IPS-NIHi11 (cell line): ENCODE results near the gene ADAMTS6.
"Not testable (repeated sequence)": the region's sequence is repeated elsewhere in the genome, so short reads cannot be mapped to it uniquely, and the experiment has no call there.

ENCODE experiments used
- DNase-seq: peaks from one replicate; pipeline ENCODE4 v3.0.0; 2012; ENCODE audit warnings: mixed read lengths, low spot score

Gene ADAMTS6, protein sequence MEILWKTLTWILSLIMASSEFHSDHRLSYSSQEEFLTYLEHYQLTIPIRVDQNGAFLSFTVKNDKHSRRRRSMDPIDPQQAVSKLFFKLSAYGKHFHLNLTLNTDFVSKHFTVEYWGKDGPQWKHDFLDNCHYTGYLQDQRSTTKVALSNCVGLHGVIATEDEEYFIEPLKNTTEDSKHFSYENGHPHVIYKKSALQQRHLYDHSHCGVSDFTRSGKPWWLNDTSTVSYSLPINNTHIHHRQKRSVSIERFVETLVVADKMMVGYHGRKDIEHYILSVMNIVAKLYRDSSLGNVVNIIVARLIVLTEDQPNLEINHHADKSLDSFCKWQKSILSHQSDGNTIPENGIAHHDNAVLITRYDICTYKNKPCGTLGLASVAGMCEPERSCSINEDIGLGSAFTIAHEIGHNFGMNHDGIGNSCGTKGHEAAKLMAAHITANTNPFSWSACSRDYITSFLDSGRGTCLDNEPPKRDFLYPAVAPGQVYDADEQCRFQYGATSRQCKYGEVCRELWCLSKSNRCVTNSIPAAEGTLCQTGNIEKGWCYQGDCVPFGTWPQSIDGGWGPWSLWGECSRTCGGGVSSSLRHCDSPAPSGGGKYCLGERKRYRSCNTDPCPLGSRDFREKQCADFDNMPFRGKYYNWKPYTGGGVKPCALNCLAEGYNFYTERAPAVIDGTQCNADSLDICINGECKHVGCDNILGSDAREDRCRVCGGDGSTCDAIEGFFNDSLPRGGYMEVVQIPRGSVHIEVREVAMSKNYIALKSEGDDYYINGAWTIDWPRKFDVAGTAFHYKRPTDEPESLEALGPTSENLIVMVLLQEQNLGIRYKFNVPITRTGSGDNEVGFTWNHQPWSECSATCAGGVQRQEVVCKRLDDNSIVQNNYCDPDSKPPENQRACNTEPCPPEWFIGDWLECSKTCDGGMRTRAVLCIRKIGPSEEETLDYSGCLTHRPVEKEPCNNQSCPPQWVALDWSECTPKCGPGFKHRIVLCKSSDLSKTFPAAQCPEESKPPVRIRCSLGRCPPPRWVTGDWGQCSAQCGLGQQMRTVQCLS (N-terminal part only)

DNA sequence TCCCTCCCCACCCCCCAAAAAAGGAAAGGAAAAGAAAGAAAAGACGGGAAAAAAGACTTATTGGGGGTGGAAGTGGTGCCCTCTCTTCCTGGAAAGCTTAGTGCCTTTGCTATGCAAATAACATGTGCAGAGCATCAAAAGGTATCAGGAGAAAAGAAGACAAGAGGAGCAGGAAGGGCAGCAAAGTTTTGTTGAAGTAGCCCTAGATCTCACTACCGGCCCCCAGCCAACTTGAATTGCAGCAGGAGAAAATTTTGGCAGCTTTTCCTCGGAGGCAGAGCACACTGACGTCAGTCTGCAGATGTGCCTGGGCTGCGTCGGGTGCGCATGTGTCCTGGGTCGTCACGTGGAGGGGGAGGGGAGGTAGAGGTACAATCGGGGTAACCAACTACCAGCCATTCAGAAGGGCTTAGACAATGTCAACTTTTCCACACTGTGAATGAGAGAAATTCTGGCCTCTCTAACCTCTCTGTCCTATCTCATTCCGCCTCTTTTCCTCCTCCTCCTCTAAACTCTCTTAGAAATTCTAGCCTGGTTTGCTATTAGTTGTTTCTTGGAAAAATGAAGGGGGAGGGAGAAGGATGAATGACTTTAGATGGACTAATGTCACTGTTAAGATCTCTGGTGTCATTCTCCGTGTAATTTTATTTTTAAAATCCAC, at the start of gene ADAMTS6:
Gene ADAMTS6, minus strand, starts transcription at position 286 of the 661 bp plus-strand sequence. CDS start 8,247 bp downstream, outside the sequence.
- DNase-seq = peak; percentile 78

DNA sequence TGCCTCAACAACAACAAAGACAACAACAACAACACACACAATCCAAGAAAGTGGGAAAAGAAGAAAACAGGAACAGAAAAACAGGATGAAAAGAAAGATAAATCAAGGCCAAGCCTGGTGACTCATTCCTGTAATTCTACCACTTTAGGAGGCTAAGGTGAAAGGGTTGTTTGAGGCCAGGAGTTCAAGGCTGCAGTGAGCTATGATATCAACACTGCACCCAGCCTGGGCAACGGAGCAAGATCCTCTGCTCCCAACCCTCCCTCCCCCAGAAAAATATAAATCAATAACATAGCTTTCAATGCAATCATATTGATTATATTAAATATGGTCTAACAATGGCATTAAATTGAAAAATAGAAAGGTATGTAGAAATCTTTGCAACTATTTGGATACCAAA, 49.2 kb upstream of the ADAMTS6 start:
- DNase-seq = no peak

DNA sequence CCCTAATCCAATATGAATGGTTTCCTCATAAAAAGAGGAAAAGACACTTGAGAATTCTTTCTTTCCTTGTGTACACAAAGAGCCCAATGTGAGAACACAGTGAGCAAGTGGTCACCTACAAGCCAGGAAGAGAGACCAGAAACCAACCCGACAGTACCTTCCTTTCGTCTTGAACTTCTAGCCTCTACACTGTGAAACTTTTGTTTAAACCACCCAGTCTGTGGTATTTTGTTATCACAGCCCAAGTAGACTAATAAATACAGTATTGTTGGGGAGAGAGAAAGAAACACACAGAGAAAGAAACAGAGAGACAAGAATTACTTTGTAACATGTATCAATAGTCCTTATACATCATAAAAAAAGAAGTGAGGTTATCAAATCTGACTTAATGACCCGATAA, 44.0 kb upstream of the ADAMTS6 start:
- DNase-seq = no peak

DNA sequence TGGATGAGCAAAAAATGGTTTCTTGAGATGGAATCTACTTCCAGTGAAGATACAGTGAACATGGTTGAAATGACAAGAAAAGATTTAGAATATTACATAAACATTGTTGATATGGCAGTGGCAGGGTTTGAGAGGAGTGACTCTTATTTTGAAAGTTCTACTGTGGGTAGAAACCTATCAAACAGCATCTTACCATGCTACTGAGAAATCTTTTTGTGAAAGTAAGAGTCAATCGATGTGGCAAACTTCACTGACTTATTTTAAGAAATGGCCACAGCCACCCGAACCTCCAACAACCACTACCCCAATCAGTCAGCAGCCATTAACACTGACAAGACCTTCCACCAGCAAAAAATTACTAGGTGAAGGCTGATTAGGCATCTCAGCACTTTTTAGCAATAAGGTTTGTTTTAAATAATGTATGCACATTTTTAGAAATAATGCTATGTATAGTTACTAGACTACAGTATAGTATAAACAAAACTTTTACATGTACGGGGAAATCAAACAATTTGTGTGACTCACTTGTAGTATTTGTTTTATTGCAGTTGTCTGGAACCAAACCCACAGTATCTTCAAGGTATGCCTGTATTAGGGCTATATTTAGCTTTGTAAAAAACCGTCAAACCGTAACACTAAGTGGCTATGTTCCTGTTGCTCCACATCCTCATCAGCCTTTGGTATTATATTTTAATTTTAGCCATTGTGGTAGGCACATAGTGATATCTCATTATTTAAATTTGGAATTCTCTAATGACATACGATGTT, 30.6 kb upstream of the ADAMTS6 start:
- DNase-seq = no peak

DNA sequence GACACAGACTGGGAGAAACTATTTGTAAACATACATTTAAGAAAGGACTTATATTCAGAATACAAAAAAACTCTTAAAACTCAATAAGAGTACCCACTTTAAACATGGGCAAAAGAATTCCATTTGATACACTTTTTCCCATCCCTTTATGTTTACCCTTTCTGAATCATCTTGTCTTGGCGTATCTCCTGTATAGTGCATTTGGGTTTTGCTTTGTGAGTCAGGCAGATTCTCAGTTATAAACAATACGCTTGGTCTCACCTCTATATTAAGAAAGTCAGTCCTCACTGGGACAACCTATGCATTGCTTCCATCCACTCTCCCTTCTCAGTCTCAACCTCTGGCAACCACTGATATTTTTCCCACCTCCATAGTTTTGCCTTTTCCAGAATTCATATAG, 27.3 kb upstream of the ADAMTS6 start:
- DNase-seq = no peak

DNA sequence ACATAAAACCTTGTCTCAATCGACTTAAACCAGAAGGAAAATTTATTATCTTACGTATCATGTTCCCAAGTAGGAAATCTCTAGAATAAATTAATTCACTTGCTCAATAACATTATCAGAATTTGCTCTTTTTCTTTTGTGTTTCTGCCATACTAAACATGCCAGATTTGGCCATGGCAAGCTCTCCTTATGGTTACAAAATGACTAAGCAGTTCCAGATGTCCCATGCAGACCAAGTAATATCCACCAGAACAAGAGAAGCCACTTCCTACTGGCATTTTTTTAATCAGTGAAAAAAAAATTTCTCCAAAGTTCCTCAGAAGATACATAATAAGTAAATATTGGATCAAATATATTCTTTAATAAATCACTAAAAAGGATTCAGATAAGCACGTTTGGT, 25.2 kb upstream of the ADAMTS6 start:
- no peak for DNase-seq

DNA sequence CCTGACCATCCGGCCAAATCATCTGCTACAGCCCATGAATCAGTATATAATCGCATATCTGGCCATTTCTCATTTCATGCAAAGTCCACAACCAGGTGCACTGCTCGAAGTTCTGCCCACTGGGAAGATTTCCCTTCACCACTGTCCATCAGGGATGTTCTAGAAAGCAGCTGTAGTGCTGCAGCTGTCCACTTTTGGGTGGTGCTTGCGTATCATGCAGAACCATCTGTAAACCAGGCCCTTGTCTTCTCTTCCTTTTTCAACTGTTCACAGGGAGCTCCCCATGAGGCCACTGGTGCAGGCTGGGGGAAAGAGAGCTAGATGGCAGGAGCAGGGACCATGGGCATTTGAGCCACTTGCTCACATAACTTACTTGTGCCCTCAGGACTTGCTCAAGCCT, 7.4 kb upstream of the ADAMTS6 start:
- DNase-seq = no peak

DNA sequence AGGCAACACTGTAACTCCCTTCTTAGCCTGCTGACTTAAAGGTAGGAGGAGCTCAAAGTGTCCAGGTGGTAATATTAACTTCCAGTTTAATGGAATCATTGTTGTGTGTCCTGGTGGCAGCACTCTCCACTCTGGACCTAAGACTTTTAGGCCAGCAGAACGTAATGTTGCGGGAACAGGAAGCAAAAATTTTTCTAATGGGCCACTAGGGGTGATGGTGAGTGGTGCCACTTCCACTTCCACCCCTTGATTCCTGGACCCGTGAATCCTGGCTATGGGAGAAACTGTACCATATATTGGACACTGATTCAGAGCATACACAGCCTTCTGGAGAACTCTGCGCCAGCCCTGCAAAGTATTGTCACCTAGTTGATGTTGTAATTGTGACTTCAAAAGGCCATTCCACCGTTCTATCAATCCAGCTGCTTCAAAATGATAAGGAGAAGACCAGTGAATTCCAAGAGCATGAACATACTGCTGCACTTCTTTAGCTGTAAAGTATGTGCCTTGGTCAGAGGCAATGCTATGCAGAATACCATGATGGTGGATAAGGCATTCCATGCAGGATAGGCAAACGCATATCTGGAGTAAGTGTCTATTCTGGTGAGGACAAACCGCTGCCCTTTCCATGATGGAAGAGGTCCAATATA, 6.4 kb upstream of the ADAMTS6 start:
- DNase-seq = not testable (repeated sequence)

DNA sequence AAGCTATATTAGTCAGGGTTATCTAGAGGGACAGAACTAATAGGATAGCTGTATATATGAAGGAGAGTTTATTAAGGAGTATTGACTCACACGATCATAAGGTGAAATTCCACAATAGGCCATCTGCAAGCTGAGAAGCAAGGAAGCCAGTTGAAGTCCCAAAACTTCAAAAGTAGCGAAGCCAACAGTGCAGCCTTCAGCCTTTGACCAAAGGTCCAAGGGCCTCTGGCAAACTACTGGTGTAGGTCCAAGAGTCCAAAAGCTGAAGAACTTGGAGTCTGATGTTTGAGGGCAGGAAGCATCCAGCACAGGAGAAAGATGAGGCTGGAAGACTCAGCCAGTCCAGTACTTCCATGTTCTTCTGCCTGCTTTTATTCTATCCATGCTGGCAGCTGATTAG, 5.1 kb upstream of the ADAMTS6 start:
- not testable (repeated sequence) for DNase-seq

DNA sequence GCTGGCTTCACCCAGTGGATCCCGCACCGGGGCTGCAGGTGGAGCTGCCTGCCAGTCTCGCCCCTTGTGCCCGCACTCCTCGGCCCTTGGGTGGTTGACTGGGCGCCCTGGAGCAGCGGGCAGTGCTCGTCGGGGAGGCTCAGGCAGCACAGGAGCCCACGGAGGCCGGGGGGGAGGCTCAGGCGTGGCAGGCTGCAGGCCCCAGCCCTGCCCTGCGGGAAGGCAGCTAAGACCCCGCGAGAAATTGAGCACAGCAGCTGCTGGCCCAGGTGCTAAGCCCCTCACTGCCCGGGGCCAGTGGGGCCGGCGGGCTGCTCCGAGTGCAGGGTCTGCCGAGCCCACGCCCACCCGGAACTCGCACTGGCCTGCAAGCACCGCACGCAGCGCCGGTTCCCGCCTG, 3.7 kb upstream of the ADAMTS6 start:
- no peak for DNase-seq

DNA sequence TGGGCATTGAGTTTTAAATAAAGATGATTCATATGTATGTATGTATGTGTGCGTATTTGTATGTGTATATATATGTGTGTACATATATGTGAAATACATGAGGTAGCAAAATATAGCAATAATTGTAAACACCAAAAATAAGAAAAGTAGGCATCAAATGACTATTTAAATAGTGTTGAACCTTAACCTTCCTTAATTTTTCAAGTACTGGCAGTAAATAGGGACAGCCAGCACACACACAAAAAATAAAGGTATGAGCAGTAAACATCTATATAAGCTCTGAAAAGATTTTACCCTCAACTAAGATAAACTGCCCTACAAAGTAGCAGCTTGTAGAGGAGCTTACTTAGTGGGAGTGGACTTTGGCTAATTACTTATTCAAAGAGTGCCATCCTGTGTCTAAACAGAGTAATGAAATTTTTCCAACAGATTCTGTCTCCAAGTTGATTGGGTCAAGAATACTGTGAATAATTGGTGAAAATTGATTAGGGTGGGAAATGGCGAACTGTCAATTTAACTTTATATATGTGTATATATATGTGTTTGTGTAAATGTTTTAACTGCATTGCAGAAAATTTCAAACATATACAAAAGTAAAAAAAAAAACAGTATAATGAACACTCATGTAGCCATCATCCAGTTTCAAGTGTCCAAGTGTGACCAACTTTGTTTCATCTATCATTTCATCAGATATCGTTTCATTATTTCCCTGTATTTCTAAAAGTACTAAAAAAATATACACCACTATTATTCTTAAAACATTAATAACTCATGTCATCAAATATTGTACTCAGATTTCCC, 2.0 kb upstream of the ADAMTS6 start:
- peak; percentile 32 for DNase-seq

DNA sequence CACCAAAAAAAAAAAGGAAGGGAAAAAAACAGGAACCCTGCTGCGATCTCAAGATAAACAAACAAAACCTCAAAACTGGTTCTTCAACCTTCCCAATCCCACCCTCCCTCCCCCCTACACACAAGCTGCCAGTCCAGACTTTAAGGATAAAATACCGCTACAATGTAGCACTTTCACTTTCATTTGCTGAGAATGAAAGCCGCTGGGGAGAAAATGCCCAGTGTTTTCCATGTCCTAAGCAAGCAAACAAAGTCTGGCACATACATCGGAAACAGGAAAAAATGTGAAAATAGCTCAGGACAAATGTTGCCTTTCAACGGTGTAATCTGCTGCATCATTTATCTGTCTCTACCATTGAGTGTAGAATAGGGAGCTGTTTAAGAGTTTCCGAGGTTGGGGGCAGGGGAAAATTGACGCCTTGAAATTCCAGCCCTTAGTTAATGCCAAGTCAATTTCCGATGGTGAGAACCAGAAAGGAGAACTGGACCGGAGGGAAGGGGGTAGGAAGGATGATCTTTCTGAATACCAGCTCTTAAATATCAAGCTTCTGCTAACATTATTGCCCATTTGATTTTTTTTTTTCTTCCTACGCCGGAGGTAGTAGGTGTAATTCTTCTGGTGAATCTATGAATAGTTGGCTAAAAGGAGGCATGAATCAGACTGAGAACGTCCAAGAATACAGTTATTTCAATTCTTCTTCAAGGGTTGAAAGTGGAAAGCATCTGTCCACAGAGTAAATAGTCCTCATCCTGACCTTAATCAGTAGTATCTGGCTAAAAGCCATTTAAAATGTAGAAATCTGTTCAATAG, 1.2 kb upstream of the ADAMTS6 start:
- peak; percentile 34 for DNase-seq

DNA sequence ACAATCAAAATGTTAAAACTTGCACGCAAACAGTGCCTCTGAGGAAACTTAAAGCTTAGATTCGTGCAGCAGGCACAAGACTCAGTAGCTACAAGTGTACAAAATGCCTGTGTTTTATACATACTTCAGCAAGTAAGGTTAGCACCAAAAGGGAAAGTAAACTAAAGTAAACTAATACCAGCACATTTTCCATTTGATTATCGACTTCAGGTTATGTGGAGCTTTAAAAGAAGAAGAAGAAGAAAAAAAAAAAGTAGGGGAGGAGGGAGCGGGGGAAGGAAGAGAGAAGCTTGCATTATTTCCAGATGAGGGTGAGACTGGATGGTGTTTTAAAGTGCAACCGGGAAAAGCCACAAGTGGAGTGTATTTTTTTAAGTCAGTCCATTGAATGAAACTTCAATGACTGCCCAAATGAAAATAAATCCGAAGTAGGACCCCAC, 596 bp upstream of the ADAMTS6 start:
- no peak for DNase-seq

DNA sequence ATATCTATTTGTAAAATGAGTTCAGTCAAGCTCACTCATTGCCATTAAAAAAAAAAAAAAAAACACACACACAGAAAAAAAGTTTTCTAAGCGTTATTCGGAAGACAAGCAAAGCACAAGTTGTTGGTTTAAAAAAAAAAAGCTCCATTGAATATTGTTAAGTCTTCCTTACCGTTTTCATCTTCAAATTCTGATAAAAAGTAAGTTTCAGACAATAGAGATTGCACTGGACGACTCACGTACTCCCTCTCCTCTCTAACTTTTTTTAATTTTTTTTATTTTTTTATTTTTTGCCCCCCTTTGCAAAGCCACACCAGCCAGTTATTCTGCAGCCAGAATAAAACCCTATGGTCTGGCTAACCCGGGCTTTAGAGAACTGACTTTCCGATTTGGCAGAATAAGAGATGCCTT, 544 bp downstream of the ADAMTS6 start:
- DNase-seq = no peak

DNA sequence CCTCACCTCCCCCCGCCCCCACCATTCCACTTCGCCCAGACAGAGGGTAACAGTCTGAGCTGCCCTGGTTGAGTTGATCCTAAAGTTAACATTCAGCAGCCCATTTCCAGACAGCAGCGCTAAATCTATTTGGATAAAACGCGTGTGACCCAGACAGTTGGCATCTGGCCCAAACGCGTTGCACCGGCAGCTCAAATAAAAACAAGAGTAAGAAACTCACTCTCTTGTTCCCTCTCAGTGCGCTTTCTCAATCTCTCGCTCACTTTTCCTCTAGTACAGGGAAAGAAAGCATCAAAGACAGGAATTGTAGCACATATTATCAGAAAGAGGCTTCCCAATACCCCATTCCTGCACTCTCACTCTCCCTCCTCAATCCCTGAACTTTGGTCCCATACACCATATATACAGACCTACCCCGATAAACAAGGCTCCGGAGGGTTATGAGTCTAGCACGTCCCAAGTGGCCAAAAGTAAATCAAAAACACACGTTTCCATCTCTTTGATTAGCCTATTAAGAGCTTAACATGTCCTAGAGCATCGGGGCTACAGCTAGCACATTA, 1.3 kb downstream of the ADAMTS6 start:
- no peak for DNase-seq

DNA sequence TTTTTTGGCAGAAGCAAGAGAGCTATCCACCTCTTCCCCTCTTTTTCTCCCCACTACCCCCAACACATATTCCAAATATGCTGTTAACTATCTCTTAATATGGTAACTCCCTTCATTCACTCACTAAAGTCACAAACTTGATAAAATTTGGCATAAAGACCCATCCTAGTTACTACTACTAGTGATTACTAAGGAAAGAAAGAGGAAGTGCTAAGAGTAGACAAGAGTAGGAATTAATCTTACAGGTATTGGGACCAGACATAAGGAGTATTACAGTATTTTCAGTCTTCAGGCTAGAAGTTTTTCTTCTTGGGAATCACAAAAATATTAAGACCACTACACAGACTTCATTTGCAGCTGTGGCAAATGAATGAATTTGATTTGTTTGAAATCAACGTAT, 2.2 kb downstream of the ADAMTS6 start:
- DNase-seq = no peak

DNA sequence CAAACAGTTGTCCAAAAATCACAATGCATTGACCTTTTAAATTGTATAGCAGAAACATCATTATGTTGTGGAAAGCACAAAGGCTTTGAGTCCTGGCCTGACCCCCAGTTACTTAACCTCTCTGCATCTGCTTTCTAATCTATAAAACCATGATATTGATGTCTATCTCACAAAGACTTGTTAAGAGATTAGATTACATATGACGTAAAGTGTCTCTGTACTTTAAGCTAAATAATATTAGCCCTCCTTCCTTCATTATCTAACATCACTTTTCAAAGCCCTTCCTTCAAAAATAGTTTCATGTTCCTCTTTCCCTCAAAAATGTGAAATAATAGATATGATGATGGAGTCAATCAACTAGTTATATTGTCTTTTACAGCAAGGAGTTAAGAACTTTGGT, 3.4 kb downstream of the ADAMTS6 start:
- no peak for DNase-seq

DNA sequence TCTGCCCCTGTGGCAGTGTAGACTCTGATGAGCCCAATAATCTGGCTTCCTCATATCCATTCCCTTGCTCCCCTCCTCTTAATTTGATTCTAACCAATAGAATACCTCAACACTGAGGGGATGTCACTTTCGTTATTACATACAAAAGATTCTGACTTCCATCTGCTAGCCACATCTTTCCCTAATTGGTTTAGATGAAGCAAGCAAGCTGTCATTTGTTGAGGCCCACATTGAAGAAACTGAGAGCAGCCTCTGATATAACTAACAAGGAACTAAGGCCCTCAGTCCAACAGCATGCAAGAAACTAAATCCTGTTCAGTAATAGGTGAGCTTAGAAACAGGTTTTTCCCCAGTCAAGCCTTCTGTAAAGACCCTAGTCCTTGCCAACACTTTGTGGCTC, 5.8 kb downstream of the ADAMTS6 start:
- no peak for DNase-seq

DNA sequence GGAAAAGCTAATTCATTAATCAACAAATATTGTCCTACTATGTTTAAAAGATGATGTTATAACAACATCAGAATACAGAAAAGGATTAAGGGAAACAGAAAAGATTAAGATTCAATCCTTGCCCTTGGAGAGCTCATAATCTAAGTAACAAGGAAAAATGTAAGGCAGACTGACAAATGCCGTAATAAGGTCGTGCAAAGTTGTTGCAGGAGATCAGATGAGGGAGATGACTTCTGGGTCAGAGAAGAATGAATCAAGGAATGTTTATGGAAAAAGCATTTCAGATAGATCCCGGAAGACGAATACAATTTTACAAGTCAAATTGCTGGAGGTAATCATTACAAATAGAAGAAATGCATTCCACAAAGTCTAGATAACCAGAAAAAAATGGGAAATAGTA, 6.4 kb downstream of the ADAMTS6 start:
- DNase-seq = no peak
